Heart left ventricle (tissue), 16 donors: ENCODE results near the gene NUP155. TPM values are rescaled to one million over a fixed set of nuclear protein-coding genes. Genes with fewer than 3 reads are reported as not detected.
"Not testable (repeated sequence)": the region's sequence is repeated elsewhere in the genome, so short reads cannot be mapped to it uniquely, and the experiment has no call there.

Experiments used
- ATAC-seq, 4 donors: fragments of 200-7000 bp; cut with Tn5 transposase; one replicate each; pipeline ENCODE4 v1.9.1; 2020 to 2022; ENCODE audit warnings: moderate library complexity in 4 of 4, mild to moderate bottlenecking in 3 of 4, moderate number of reproducible peaks in 1 of 4
- DNase-seq, 5 donors: peaks; one replicate each; pipeline ENCODE4 v3.0.0-alpha.2; 2020
- H3K27ac ChIP-seq, 12 donors: fragments of 200-600 bp; sonication (generic) in 4 of 12; one replicate each; pipeline versions ENCODE4 v1.5.0 to v1.8.0; 2016 to 2022; ENCODE audit warnings: mild to moderate bottlenecking in 2 of 12
- H3K27me3 ChIP-seq, 9 donors: fragments of 200-600 bp; sonication (generic) in 2 of 9; one replicate each; pipeline versions ENCODE4 v1.5.1 to v1.8.0; 2016 to 2022; ENCODE audit warnings: mild to moderate bottlenecking in 3 of 9
- H3K36me3 ChIP-seq, 9 donors: fragments of 200-600 bp; sonication (generic) in 2 of 9; one replicate each; pipeline versions ENCODE4 v1.5.0 to v1.8.0; 2018 to 2022; ENCODE audit warnings: mild to moderate bottlenecking in 2 of 9
- H3K4me1 ChIP-seq, 12 donors: fragments of 200-600 bp; sonication (generic) in 4 of 12; one replicate each; pipeline versions ENCODE4 v1.5.0 to v1.8.0; 2016 to 2022; ENCODE audit warnings: mild to moderate bottlenecking in 3 of 12
- H3K4me3 ChIP-seq, 12 donors: fragments of 200-600 bp; sonication (generic) in 4 of 12; one replicate each; pipeline versions ENCODE4 v1.5.0 to v1.8.0; 2017 to 2022; ENCODE audit warnings: mild to moderate bottlenecking in 9 of 12, moderate library complexity in 4 of 12
- H3K9me3 ChIP-seq, 12 donors: fragments of 200-600 bp; sonication (generic) in 4 of 12; one replicate each; pipeline versions ENCODE4 v1.5.0 to v1.8.0; 2016 to 2022; ENCODE audit warnings: mild to moderate bottlenecking in 1 of 12
- CTCF ChIP-seq, 12 donors: fragments of 200-600 bp; sonication (generic) in 4 of 12; IDR thresholded peaks; one replicate each; pipeline versions ENCODE4 v1.5.0 to v1.8.0; 2018 to 2022; ENCODE audit warnings: antibody characterized with exemption in 12 of 12, mild to moderate bottlenecking in 5 of 12
- POLR2A ChIP-seq, 2 donors: fragments of 450-650 bp; IDR thresholded peaks; one replicate each; pipeline ENCODE4 v1.6.1; 2017; ENCODE audit warnings: antibody characterized with exemption in 2 of 2, mild to moderate bottlenecking in 2 of 2, moderate library complexity in 2 of 2
- WGBS, 4 donors: extraction: QIAGEN DNeasy Blood & Tissue Kit in 2 of 4; methylation state at CpG; one replicate each; pipeline versions ENCODE4 v1.1.5 to v1.1.7; 2013 to 2018; 5-methylcytosine and 5-hydroxymethylcytosine counted together
- intact Hi-C, 10 donors: fragments of 100-400 bp; cut with DNase I; formaldehyde crosslinking; loops; one replicate each; pipeline versions ENCODE4 v1.11.1 to v1.14.2; 2022
- polyA plus RNA-seq, 2 donors: library from polyadenylated mRNA; stranded (reverse); fragments of 200-250 nt; gene quantifications; one replicate each; pipeline ENCODE4 v1.2.3, GENCODE V29; 2013
- total RNA-seq, 9 donors: library from RNA; depleted of rRNA in 2 of 9; stranded (reverse); fragments of >200 nt in 2 of 9; fragmentation: NEBNext Ultra II Directional in 3 of 9; extraction: Animal tissue kit (Norgen Biotek cat#: 25700) in 3 of 9; gene quantifications; one replicate each; pipeline versions ENCODE4 v1.1.0 to v1.2.4, GENCODE V29; 2016 to 2023
- donor health status: ischemic (EF 13 %, LVEDD 7.1; RV severe dilation, severe dysfunction).
- donor health status: healthy with polysubstance abuse.
- donor health status: DM: no; HTN: yes; CAD: no.
- donor health status: DM: no; HTN: no; CAD: no.
- donor health status: ischemic (EF 25% LVEDD 6.9; RV normal size, moderate dysfunction).
- donor health status: ischemic (EF 25% LVEDD 5.7; RV mildly dilated, moderate dysfunction).
- donor health status: healthy.
- donor health status: DM: yes; HTN: yes; CAD: no.
- donor health status: ischemic (EF 35%, LVEDD 5.7; RV mildly dilated, moderate dysfunction).
- donor health status: nonischemic (EF 11% LVEDD 7.7; RV severe dilation, severe dysfunction).
- donor health status: DM: yes; HTN: yes; CAD: no.
- donor health status: PGD.
- donor health status: ischemic (EF 29% LVEDD 5.4; RV normal size, mild dysfunction).
- donor health status: nonischemic (EF 23%, LVEDD 6.1; RV moderate dilation, normal function).

NUP155 gene
- total and polyA plus RNA-seq, 11 donors = 2.0 to 17.4 (median 11.4) TPM

DNA sequence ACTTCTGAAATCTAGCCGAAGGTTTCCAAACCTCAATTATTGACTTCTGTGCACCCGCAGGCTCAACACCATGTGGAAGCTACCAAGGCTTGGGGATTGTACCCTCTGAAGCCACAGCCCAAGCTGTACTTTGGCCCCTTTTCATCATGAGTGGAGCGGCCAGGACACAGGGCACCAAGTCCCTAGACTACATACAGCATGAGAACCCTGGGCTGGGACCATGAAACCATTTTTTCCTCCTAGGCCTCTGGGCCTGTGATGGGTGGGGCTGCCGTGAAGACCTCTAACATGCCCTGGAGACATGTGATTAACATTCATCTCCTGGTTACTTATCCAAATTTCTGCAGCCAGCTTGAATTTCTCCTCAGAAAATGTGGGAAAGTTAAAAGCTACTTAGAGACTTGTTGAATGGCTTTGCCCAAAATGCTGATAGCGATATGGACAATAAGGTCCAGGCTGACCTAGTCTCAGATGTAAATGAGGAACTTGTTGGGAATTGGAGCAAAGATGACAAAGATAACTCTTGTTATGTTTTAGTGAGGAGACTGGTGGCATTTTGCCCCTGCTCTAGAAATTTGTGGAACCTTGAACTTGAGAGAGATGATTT, 87.6 kb downstream of the NUP155 start:
- Histone ChIP-seq H3K4me1 (no peaks in the 10 kb centered on the region), H3K9me3 (peaks cover 0 to 19% (median 0%) of the 10 kb centered on the region in 12 donors), H3K27me3 (no peaks in the 10 kb centered on the region), H3K36me3 (no peaks in the 10 kb centered on the region), H3K27ac (no peak overlapping the region), H3K4me3 (no peak overlapping the region)
- ATAC-seq = no peak
- 83 to 95% (median 95%) methylated on average over 5 of the region's 5 CpGs for WGBS, 4 donors
- intact Hi-C loops = no loop called here
- no peak for DNase-seq
- TF ChIP-seq POLR2A (IDR thresholded peaks at IDR 0.05) (no peak), CTCF (IDR thresholded peaks at IDR 0.05) (no peak)

DNA sequence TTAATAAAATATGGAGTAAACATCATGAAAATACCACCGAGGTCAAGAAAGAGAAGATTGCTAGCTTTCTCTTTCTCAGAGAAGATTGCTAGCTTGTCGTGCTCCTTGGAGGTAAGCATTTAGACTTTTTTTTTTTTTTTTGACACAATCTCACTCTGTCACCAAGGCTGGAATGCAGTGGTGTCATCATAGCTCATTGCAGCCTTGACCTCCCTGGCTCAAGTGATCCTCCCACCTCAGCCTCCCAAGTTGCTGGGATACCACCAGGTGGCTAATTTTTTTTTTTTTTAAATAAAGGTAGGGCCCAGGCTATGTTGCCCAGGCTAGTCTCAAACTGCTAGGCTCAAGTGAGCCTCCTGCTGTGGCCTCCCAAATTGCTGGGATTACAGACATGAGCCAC, 95.4 kb downstream of the NUP155 start:
- Histone ChIP-seq H3K4me3 (no peak overlapping the region), H3K27me3 (no peaks in the 10 kb centered on the region), H3K4me1 (no peaks in the 10 kb centered on the region), H3K27ac (no peak overlapping the region), H3K36me3 (no peaks in the 10 kb centered on the region), H3K9me3 (peaks cover 0 to 9% (median 0%) of the 10 kb centered on the region in 12 donors)
- WGBS, 4 donors = 80 to 92% (median 82%) methylated on average over 2 of the region's 2 CpGs
- intact Hi-C loops = no loop called here
- ATAC-seq (no peak), DNase-seq (no peak)
- TF ChIP-seq CTCF (IDR thresholded peaks at IDR 0.05) (no peak), POLR2A (IDR thresholded peaks at IDR 0.05) (no peak)

DNA sequence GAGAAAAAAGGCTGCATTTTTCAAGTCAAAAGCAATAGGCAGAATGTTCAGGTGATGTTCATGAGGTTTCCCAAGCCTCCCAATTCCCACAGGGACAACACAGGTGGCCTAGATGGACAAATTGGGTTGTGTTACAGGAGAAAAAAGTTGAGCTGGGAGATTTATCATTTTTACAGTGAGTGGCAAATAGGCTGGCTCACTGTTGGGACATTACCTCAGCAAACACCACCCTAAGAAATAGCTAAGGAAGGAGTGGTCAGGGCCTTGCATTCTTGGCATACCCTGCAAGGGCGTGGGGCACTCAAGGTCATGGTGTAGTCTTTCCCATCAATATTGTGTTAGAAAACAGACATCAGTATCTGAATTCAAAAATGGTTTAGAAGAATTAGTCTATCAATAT, 98.4 kb downstream of the NUP155 start:
- TF ChIP-seq CTCF (IDR thresholded peaks at IDR 0.05) (no peak), POLR2A (IDR thresholded peaks at IDR 0.05) (no peak)
- 56 to 80% (median 75%) methylated on average over 1 of the region's 1 CpG for WGBS, 4 donors
- DNase-seq (no peak), ATAC-seq (no peak)
- Histone ChIP-seq H3K4me3 (no peak overlapping the region), H3K4me1 (no peaks in the 10 kb centered on the region), H3K27ac (no peak overlapping the region), H3K27me3 (no peaks in the 10 kb centered on the region), H3K9me3 (peaks cover 0 to 13% (median 0%) of the 10 kb centered on the region in 12 donors), H3K36me3 (no peaks in the 10 kb centered on the region)
- intact Hi-C loops = no loop called here

DNA sequence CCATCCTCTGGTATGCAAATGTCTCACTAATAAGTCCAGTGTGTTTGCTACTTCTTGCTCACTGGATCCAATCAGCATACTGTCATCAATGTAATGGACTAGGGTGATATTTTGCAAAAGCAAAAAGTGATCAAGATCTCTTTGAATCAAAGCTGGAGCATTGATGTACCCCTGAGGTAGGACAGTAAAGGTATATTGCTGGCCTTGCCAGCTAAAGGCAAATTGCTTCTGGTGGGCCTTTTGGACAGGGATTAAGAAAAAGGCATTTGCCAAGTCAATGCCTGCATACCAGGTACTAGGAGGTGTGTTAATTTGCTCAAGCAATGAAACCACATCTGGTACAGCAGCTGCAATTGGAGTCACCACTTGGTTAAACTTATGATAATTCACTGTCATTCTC, 102.8 kb downstream of the NUP155 start:
- H3K4me1 ChIP-seq, ATAC-seq, DNase-seq, H3K36me3 ChIP-seq, H3K27me3 ChIP-seq, H3K27ac ChIP-seq, intact Hi-C loops, H3K4me3 ChIP-seq: not testable (repeated sequence)
- peaks cover 0 to 13% (median 0%) of the 10 kb centered on the region in 12 donors for H3K9me3 ChIP-seq

DNA sequence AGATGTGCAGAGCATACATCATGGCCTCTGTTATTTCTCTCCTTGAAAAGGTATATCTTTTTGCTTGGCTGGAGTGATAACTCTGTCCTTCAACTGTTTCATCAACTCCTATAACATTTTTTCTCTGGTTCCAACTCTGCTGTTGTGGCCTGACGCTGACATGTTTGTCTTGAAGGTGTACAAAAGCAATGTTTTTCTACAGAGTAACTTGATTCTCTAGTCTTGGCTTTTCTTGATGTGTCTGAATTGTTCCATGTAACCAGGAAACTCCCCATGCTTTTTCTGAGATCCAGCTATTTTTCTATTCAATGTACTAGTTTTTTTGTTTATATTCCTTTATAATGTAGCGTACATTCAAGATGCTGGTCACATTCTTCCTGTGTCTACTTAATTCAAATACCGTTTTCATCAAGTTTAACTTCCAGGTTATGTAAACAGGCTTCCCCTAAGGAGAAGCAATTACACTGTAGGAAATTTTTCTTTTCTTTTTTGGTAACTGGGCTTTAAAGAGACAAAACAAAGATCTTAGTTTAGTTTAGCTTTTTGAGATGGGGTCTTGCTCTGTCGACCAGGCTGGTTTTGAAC, 115.0 kb downstream of the NUP155 start:
- H3K36me3 ChIP-seq = peaks cover 0 to 4% (median 0%) of the 10 kb centered on the region in 9 donors
- peaks cover 0 to 14% (median 0%) of the 10 kb centered on the region in 12 donors for H3K9me3 ChIP-seq
- H3K27me3 ChIP-seq = no peaks in the 10 kb centered on the region
- ATAC-seq (no peak), DNase-seq (no peak)
- TF ChIP-seq POLR2A (IDR thresholded peaks at IDR 0.05) (no peak), CTCF (IDR thresholded peaks at IDR 0.05) (no peak)
- H3K27ac ChIP-seq = no peak overlapping the region
- no peak overlapping the region for H3K4me3 ChIP-seq
- WGBS, 4 donors = 89 to 93% (median 92%) methylated on average over 4 of the region's 4 CpGs
- intact Hi-C loops = no loop called here
- no peaks in the 10 kb centered on the region for H3K4me1 ChIP-seq
